Upper lobe of left lung (tissue), 6 donors: ENCODE data around the gene GMCL2. TPM values are rescaled to one million over a fixed set of nuclear protein-coding genes. Genes with fewer than 3 reads are reported as not detected.
A peak's percentile ranks its signal among the peaks of the same experiment; 100 is the strongest.

Experiments used
- ATAC-seq, 2 donors: fragments of 200-7000 bp; cut with Tn5 transposase; one replicate each; pipeline ENCODE4 v1.9.1; 2022; ENCODE audit warnings: mild to moderate bottlenecking in 2 of 2, moderate library complexity in 2 of 2; ENCODE audit not compliant: low FRiP score in 2 of 2
- DNase-seq, 2 donors: peaks; one replicate each; pipeline ENCODE4 v3.0.0-alpha.2; 2019 to 2020
- H3K27ac ChIP-seq, 4 donors: fragments of 200-600 bp; sonication (generic); one replicate each; pipeline ENCODE4 v1.5.1; 2016 to 2019
- H3K27me3 ChIP-seq, 4 donors: fragments of 200-600 bp; sonication (generic); one replicate each; pipeline ENCODE4 v1.5.1; 2017 to 2019
- H3K36me3 ChIP-seq, 4 donors: fragments of 200-600 bp; sonication (generic); one replicate each; pipeline ENCODE4 v1.5.1; 2016 to 2019
- H3K4me1 ChIP-seq, 4 donors: fragments of 200-600 bp; sonication (generic); one replicate each; pipeline ENCODE4 v1.5.1; 2018 to 2019
- H3K4me3 ChIP-seq, 4 donors: fragments of 200-600 bp; sonication (generic); one replicate each; pipeline ENCODE4 v1.5.1; 2017 to 2019; ENCODE audit warnings: mild to moderate bottlenecking in 2 of 4, moderate library complexity in 1 of 4
- H3K9me3 ChIP-seq, 4 donors: fragments of 200-600 bp; sonication (generic); one replicate each; pipeline ENCODE4 v1.5.1; 2018 to 2019
- CTCF ChIP-seq, 6 experiments: fragments of 450-650 bp in 4 of 6; fragments of 200-600 bp in 2 of 6; sonication (generic) in 2 of 6; IDR thresholded peaks; one replicate each; pipeline ENCODE4 v1.5.1; 2016 to 2019; ENCODE audit warnings: antibody characterized with exemption in 6 of 6
- EP300 ChIP-seq, 4 donors: sonication (generic); formaldehyde crosslinking; IDR thresholded peaks; one replicate each; pipeline ENCODE4 v1.5.1; 2017; ENCODE audit warnings: antibody characterized with exemption in 4 of 4, control low read depth in 2 of 4
- POLR2A ChIP-seq, 4 donors: fragments of 450-650 bp; IDR thresholded peaks; one replicate each; pipeline ENCODE4 v1.5.1; 2016 to 2017; ENCODE audit warnings: antibody characterized with exemption in 4 of 4, mild to moderate bottlenecking in 2 of 4
- POLR2AphosphoS5 ChIP-seq, 2 donors: sonication (generic); formaldehyde crosslinking; IDR thresholded peaks; one replicate each; pipeline ENCODE4 v1.5.1; 2017; ENCODE audit warnings: antibody characterized with exemption in 2 of 2
- WGBS, 2 donors: methylation state at CpG; one replicate each; pipeline ENCODE4 v1.1.5; 2017 to 2018; 5-methylcytosine and 5-hydroxymethylcytosine counted together
- total RNA-seq, 6 donors: library from RNA; depleted of rRNA in 4 of 6; stranded (reverse); fragments of >200 nt in 4 of 6; gene quantifications; one replicate each; pipeline versions ENCODE4 v1.1.0 to v1.2.1, GENCODE V29; 2016 to 2021
- donor health status: DM: no; HTN: no; CAD: no; lungs with moderate emphysema.
- donor health status: DM: no; HTN: yes; CAD: no; lungs with severe emphysema.

The GMCL2 gene
- total RNA-seq, 6 donors from 2014 or later = not detected

DNA sequence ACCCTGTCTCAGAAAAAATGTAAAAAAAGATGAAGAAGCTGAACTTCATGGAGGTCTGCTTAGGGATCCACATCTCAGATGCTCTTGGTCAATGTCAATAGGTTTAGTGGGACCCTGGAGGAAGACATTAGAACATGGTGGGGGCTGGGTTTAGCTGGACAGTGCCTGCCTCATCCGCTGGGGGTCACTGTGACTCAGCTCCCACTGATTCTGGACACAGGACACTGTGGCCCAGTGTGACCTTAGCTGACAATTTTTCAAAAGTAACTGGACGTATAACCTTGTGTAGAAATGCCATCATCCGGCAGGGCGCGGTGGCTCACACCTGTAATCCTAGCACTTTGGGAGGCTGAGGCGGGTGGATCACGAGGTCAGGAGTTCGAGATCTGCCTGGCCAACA lies 9.8 kb upstream of the GMCL2 start:
- DNase-seq = no peak
- no peaks in the 10 kb centered on the region for H3K4me1 ChIP-seq
- ATAC-seq = peak in 1 of 2 donors; percentile 52
- H3K27ac ChIP-seq = no peak overlapping the region
- no peak overlapping the region for H3K4me3 ChIP-seq
- H3K36me3 ChIP-seq = no peaks in the 10 kb centered on the region
- TF ChIP-seq CTCF (IDR thresholded peaks at IDR 0.05) (peak in 5 of 6 experiments; percentile 22 to 41 (median 22)), POLR2A (IDR thresholded peaks at IDR 0.05) (no peak)
- WGBS, 2 donors = 77 to 91% methylated on average over 8 of the region's 8 CpGs
- H3K27me3 ChIP-seq = no peaks in the 10 kb centered on the region
- H3K9me3 ChIP-seq = no peaks in the 10 kb centered on the region

DNA sequence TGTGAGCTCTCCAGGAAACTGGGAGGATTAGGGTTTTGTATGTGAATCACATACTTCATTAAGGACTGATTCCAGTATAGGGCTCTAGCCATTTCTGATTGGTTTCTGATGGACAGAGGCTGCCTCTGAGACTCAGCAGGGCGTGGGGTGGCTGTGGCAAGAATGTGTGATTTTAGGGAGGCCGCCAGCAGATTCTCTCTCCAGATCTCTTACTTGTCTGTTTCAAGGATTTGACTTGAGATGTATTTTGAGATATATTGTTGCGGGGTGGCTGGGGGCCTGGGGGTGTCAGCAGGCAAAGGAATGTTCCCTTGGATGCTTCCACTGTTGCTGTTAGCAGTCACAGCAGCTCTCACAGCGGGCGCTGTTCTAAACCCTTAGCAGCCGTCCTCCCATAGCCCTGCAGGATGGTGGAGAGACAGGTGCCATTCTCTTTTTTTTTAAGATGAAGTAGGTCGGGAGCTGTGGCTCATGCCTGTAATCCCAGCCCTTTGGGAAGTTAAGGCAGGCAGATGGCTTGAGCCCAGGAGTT lies 9.2 kb upstream of the GMCL2 start:
- H3K27ac ChIP-seq = no peak overlapping the region
- no peaks in the 10 kb centered on the region for H3K4me1 ChIP-seq
- H3K4me3 ChIP-seq = no peak overlapping the region
- 80% methylated on average over 4 to 7 of the region's 7 CpGs for whole genome bisulfite sequencing, 2 donors
- no peaks in the 10 kb centered on the region for H3K9me3 ChIP-seq
- ATAC-seq = no peak
- no peak for DNase-seq
- TF ChIP-seq POLR2A (IDR thresholded peaks at IDR 0.05) = no peak
- no peak for TF ChIP-seq POLR2AphosphoS5 (IDR thresholded peaks at IDR 0.05)
- no peak for TF ChIP-seq CTCF (IDR thresholded peaks at IDR 0.05)
- no peak for TF ChIP-seq EP300 (IDR thresholded peaks at IDR 0.05)
- H3K36me3 ChIP-seq = no peaks in the 10 kb centered on the region
- no peaks in the 10 kb centered on the region for H3K27me3 ChIP-seq

- no peak for DNase-seq
- H3K4me1 ChIP-seq = no peaks in the 10 kb centered on the region
- no peak overlapping the region for H3K27ac ChIP-seq
- no peaks in the 10 kb centered on the region for H3K36me3 ChIP-seq
- no peaks in the 10 kb centered on the region for H3K27me3 ChIP-seq
- H3K4me3 ChIP-seq = no peak overlapping the region
- ATAC-seq = no peak
- 22 to 40% methylated on average over 7 of the region's 7 CpGs for WGBS, 2 donors
- TF ChIP-seq POLR2AphosphoS5 (IDR thresholded peaks at IDR 0.05) (no peak), CTCF (IDR thresholded peaks at IDR 0.05) (no peak), POLR2A (IDR thresholded peaks at IDR 0.05) (no peak), EP300 (IDR thresholded peaks at IDR 0.05) (no peak)
- H3K9me3 ChIP-seq = no peaks in the 10 kb centered on the region
These were observed 6.9 kb upstream of the GMCL2 start for GRCh38 chr5:178194026-178194425.

DNA sequence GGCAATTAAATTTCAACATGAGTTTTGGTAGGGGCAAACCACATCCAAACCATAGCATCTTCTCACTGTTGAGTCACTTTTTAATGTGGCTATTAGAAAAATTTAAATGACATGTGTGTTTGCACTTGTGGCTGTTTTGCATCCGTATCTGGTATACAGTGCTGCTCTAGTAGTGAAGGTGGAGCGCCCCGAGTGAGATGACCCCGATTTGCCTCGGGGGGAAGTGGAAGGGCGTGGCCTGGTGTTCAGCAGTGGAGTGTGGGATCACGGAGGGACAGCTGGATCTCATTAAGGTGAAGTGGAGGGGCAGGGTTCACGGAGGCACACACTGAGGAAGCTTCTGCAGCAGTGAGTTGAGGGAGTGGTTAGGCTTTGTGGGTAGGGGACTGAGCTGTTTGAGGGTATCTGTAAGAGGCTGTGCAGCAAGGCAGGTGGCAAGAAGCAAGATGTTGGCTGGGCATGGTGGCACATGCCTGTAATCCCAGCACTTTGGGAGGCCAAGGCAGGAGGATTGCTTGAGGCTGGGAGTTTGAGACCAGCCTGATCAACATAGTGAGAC lies 6.2 kb upstream of the GMCL2 start:
- DNase-seq (no peak), ATAC-seq (no peak)
- no peak for TF ChIP-seq POLR2AphosphoS5 (IDR thresholded peaks at IDR 0.05)
- TF ChIP-seq EP300 (IDR thresholded peaks at IDR 0.05) = no peak
- no peak for TF ChIP-seq CTCF (IDR thresholded peaks at IDR 0.05)
- TF ChIP-seq POLR2A (IDR thresholded peaks at IDR 0.05) = no peak
- H3K4me1 ChIP-seq = no peaks in the 10 kb centered on the region
- no peak overlapping the region for H3K27ac ChIP-seq
- no peak overlapping the region for H3K4me3 ChIP-seq
- no peaks in the 10 kb centered on the region for H3K27me3 ChIP-seq
- WGBS, 2 donors = 63 to 70% methylated on average over 8 of the region's 8 CpGs
- no peaks in the 10 kb centered on the region for H3K9me3 ChIP-seq
- no peaks in the 10 kb centered on the region for H3K36me3 ChIP-seq

- 88 to 91% methylated on average over 7 of the region's 7 CpGs for WGBS, 2 donors
- TF ChIP-seq CTCF (IDR thresholded peaks at IDR 0.05) (no peak), POLR2A (IDR thresholded peaks at IDR 0.05) (no peak)
- no peak overlapping the region for H3K27ac ChIP-seq
- H3K4me3 ChIP-seq = no peak overlapping the region
- H3K36me3 ChIP-seq = no peaks in the 10 kb centered on the region
- no peaks in the 10 kb centered on the region for H3K9me3 ChIP-seq
- DNase-seq (no peak), ATAC-seq (no peak)
- no peaks in the 10 kb centered on the region for H3K4me1 ChIP-seq
- H3K27me3 ChIP-seq = no peaks in the 10 kb centered on the region
These were observed 5.6 kb upstream of the GMCL2 start for GRCh38 chr5:178192787-178193186.
